Erythroblast (primary cell): ENCODE data around the gene OR2K2.

Experiments used
- GATA1 ChIP-seq: IDR thresholded peaks from 2 replicates; pipeline ENCODE4 v1.6.1; 2011; ENCODE audit warnings: low read depth, mild to moderate bottlenecking, control low read depth, low read length, moderate library complexity
- POLR2A ChIP-seq: IDR thresholded peaks from 2 replicates; pipeline ENCODE4 v1.6.1; 2011; ENCODE audit warnings: mild to moderate bottlenecking, low read length

DNA sequence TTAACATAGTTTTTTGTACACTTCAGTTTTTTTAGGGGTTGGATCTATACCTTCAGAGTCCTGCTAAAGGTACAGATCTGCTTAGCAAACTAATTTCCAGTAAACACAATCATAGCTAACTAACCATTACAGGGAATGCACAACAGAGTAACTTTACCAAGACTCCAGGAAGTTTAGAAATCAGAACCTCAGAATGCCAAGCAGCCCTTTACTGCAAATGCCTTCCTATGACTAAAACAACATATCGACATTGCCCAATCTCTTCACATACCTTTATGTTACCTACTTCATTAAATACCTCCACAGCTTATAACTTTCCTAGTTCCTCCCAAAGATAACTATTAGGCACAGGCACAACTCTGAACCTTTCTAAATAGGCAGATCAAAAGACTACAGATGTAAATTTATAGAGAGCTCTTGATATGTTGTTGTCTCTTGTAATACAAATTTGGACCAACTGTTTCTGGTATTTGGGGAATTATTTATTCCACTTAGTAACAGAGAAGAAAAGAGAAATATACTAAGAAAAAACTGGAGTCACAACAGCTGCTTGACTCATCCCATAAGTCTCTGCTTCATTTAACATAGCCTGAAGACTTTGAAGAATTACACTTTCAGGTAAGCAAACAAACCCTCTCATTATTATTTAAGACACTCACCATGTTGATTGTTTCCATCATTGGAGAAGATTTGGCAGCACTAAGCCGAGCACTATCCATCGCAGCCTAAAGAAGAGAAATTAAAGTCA lies 46.0 kb upstream of the OR2K2 start:
- TF ChIP-seq POLR2A = no peak
- no peak for TF ChIP-seq GATA1
